ENCODE data around the gene MAGEA10. TPM values are rescaled to one million over a fixed set of nuclear protein-coding genes. Genes with fewer than 3 reads are reported as not detected.

Gene MAGEA10
- total RNA-seq: not detected in 2 replicates
- not detected for total RNA-seq (2013)
- not detected in 2 replicates for polyA plus RNA-seq
- polyA minus RNA-seq: not detected in 2 replicates

DNA sequence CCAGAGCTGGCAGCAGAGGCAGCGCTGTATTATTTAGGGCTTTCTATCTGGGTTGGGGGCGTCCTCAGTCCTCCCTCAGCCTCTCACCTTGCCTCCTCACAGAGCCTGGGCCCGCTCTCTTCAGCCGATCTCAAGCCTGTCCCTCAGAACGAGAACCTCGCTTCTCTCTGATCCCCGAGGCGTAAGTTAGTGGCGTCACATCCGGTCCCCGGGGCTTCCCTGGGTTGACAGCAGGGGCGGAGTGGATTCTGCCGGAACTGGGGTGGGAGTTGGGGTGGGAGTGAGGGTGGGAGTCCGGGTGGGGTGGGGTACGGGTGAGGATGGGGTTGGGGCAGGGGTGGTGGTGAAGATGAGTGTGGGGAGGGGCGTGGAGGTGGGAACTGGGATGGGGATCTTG, at the start of gene MAGEA10:
MAGEA10 (minus strand) TSS at position 190 of the 397 bp plus-strand sequence. CDS start 2,957 bp downstream, outside the sequence.
- no peak within 1 kb of the TSS for H3K27ac ChIP-seq (ENCODE audit: low read length in 2 of 2)
- H3K27me3 Mint-ChIP-seq: no peaks in the 10 kb centered on the region
- no peak within 1 kb of the TSS for H3K4me3 ChIP-seq (ENCODE audit: control extremely low read depth in 1 of 5, extremely low read depth in 1 of 5, insufficient read depth in 1 of 5, low read depth in 2 of 5, low read length in 4 of 5)
- POLR2A ChIA-PET: no interaction called here
- no peak within 1 kb of the TSS for H3K9ac ChIP-seq (ENCODE audit: low read length)
- no peak within 1 kb of the TSS for H2AFZ ChIP-seq (ENCODE audit: insufficient read depth, low read depth, low read length, poor library complexity, severe bottlenecking)
- no peaks in the 10 kb centered on the region for H3K4me1 ChIP-seq (ENCODE audit: control insufficient read depth in 2 of 2, insufficient read depth in 2 of 2, low read length in 2 of 2)
- intact Hi-C loops (cut with micrococcal nuclease): no loop called here
- H3K9me3 Mint-ChIP-seq (ENCODE audit: insufficient read depth): no peaks in the 10 kb centered on the region
- no peaks in the 10 kb centered on the region for H3K27me3 ChIP-seq (replicated peaks in 1 of 4; ENCODE audit: control extremely low read depth in 1 of 4, control insufficient read depth in 3 of 4, insufficient read depth in 4 of 4, low read length in 3 of 4)
- no CpG with 5 or more reads among the region's 16 CpGs for WGBS (ENCODE audit: insufficient coverage)
- H3K4me3 Mint-ChIP-seq: no peak within 1 kb of the TSS
- H3K4me1 Mint-ChIP-seq: no peaks in the 10 kb centered on the region
- no peak within 1 kb of the TSS for H3K27ac Mint-ChIP-seq
- CTCF ChIA-PET: no interaction called here
- TF ChIP-seq, protein P1, sequence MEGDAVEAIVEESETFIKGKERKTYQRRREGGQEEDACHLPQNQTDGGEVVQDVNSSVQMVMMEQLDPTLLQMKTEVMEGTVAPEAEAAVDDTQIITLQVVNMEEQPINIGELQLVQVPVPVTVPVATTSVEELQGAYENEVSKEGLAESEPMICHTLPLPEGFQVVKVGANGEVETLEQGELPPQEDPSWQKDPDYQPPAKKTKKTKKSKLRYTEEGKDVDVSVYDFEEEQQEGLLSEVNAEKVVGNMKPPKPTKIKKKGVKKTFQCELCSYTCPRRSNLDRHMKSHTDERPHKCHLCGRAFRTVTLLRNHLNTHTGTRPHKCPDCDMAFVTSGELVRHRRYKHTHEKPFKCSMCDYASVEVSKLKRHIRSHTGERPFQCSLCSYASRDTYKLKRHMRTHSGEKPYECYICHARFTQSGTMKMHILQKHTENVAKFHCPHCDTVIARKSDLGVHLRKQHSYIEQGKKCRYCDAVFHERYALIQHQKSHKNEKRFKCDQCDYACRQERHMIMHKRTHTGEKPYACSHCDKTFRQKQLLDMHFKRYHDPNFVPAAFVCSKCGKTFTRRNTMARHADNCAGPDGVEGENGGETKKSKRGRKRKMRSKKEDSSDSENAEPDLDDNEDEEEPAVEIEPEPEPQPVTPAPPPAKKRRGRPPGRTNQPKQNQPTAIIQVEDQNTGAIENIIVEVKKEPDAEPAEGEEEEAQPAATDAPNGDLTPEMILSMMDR (IDR thresholded peaks at IDR 0.05): no peak
- TF ChIP-seq EZH2 (IDR thresholded peaks at IDR 0.05; ENCODE audit: borderline replicate concordance, insufficient read depth, low read depth, low read length, poor library complexity, severe bottlenecking): no peak
- H3K4me2 ChIP-seq (replicated peaks; ENCODE audit: low read depth, low read length, poor library complexity, severe bottlenecking): no peak within 1 kb of the TSS
- ATAC-seq (ENCODE audit: low read depth) (no peak), DNase-seq (no peak)
- H4K20me1 ChIP-seq (ENCODE audit: control insufficient read depth, insufficient read depth, low read length, poor library complexity, severe bottlenecking): no peaks in the 10 kb centered on the region
- H3K79me2 ChIP-seq (ENCODE audit: control insufficient read depth, insufficient read depth, low read length): no peaks in the 10 kb centered on the region
- no peaks in the 10 kb centered on the region for H3K36me3 ChIP-seq (replicated peaks in 1 of 2; ENCODE audit: control extremely low read depth in 1 of 2, control insufficient read depth in 1 of 2, extremely low read depth in 1 of 2, insufficient read depth in 2 of 2, low read length in 1 of 2)
- H3K9me3 ChIP-seq (ENCODE audit: control extremely low read depth in 1 of 3, control insufficient read depth in 2 of 3, insufficient read depth in 1 of 3, low read length in 2 of 3): no peaks in the 10 kb centered on the region

DNA sequence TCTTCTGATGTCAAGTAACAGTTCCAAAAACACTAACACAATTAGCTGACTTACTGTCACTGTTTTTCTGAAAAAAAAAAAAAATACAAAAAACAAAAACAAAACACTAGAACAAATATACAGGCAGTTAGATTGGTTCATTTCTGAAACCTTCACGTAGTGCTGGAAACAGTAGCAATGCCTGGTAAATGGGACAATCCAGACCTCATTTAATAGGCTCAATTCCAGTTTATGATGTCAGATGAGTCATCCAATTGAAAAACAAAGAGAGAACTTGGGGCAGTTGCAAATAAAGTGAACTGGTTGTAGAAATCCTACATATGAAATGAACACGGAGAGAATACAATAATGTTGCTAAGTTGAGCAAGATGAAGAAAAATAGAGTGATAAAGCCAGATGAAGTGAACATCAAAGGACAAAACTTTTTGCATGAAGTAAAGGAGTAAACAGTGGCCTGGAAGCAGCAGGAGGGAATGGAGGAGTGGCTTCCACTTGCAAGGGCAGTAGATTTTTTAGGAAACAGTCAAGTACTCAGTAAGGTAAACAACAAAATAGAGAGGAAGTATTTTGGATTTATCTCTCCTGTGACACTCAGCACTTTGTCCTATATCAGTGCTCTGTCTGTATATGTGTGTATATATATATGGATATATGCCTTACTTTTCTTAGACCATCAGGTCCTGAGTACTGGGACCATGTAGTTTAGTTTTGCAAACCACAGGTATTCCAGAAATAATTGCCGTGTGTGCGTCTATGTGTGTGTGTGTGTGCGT, 39.3 kb upstream of the MAGEA10 start:
- Mint-ChIP-seq H3K4me1 (no peaks in the 10 kb centered on the region), H3K4me3 (no peak overlapping the region), H3K9me3 (ENCODE audit: insufficient read depth) (no peaks in the 10 kb centered on the region), H3K27me3 (no peaks in the 10 kb centered on the region), H3K27ac (no peak overlapping the region)
- no peak for ATAC-seq (ENCODE audit: low read depth)
- WGBS (ENCODE audit: insufficient coverage): no CpG with 5 or more reads among the region's 5 CpGs
- H3K9ac ChIP-seq (ENCODE audit: low read length): no peak overlapping the region
- no peaks in the 10 kb centered on the region for H3K9me3 ChIP-seq (ENCODE audit: control extremely low read depth in 1 of 3, control insufficient read depth in 2 of 3, insufficient read depth in 1 of 3, low read length in 2 of 3)
- no peak overlapping the region for H3K4me3 ChIP-seq (ENCODE audit: control extremely low read depth in 1 of 5, extremely low read depth in 1 of 5, insufficient read depth in 1 of 5, low read depth in 2 of 5, low read length in 4 of 5)
- no peak overlapping the region for H3K27ac ChIP-seq (ENCODE audit: low read length in 2 of 2)
- ChIA-PET CTCF (no interaction called here), POLR2A (no interaction called here)
- H3K4me2 ChIP-seq (replicated peaks; ENCODE audit: low read depth, low read length, poor library complexity, severe bottlenecking): no peak overlapping the region
- H3K79me2 ChIP-seq (ENCODE audit: control insufficient read depth, insufficient read depth, low read length): no peaks in the 10 kb centered on the region
- H3K27me3 ChIP-seq (replicated peaks in 1 of 4; ENCODE audit: control extremely low read depth in 1 of 4, control insufficient read depth in 3 of 4, insufficient read depth in 4 of 4, low read length in 3 of 4): no peaks in the 10 kb centered on the region
- TF ChIP-seq EZH2 (IDR thresholded peaks at IDR 0.05; ENCODE audit: borderline replicate concordance, insufficient read depth, low read depth, low read length, poor library complexity, severe bottlenecking): no peak
- TF ChIP-seq, protein P1 (IDR thresholded peaks at IDR 0.05): no peak
- H4K20me1 ChIP-seq (ENCODE audit: control insufficient read depth, insufficient read depth, low read length, poor library complexity, severe bottlenecking): no peaks in the 10 kb centered on the region
- H2AFZ ChIP-seq (ENCODE audit: insufficient read depth, low read depth, low read length, poor library complexity, severe bottlenecking): no peak overlapping the region
- intact Hi-C loops (cut with micrococcal nuclease): no loop called here
- no peaks in the 10 kb centered on the region for H3K36me3 ChIP-seq (replicated peaks in 1 of 2; ENCODE audit: control extremely low read depth in 1 of 2, control insufficient read depth in 1 of 2, extremely low read depth in 1 of 2, insufficient read depth in 2 of 2, low read length in 1 of 2)
- no peak for DNase-seq
- no peaks in the 10 kb centered on the region for H3K4me1 ChIP-seq (ENCODE audit: control insufficient read depth in 2 of 2, insufficient read depth in 2 of 2, low read length in 2 of 2)

Measured in B cell (primary cell).